RPMI7951 (cell line): Measurements from ENCODE around the gene OGT. TPM values are rescaled to one million over a fixed set of nuclear protein-coding genes. Genes with fewer than 3 reads are reported as not detected.
"Not testable (repeated sequence)": the region's sequence is repeated elsewhere in the genome, so short reads cannot be mapped to it uniquely, and the experiment has no call there.

Experiments
- DNase-seq: peaks from one replicate; pipeline ENCODE4 v3.0.0-alpha.2; 2012; ENCODE audit warnings: low read depth
- total RNA-seq: library from RNA; depleted of rRNA; stranded (reverse); fragments of >200 nt; shearing (Covaris generic); gene quantifications from 2 replicates; pipeline ENCODE4 v1.2.3, GENCODE V29; 2014; rRNA removed

Gene OGT
- total RNA-seq = 64.9 and 92.4 TPM in 2 replicates

DNA sequence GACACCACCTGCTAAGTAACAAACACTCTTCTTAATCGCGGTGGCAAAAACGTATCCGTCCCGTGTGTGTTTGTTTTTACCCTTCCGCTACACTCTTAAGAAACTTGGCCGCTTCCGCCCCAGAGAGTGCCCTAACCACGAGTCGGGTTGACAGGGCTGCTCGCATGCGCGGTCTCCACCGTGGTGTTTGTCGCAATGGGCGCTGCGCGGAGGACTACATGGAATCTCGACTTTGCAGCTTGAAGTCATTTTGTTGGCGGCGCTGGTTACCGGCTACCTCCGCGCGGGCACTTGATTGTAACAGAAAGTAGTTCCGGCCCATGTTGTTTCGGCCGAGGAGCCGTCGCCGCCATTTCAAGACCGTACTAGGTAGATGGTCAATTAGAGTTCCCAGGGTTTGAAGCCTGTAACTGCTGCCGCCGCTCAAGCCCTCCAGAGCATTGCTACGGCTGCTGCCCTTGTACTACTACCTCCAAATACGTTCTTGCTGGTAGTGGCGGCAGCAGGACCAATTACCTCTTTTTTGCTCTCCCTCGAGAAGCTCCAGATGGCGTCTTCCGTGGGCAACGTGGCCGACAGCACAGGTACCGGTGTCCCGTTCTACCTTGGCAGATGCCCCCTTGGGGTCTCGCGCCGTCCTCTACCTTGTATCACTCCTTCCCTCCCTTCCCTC, at the start of gene OGT:
Gene OGT, plus strand, starts transcription at position 352 of the 673 bp plus-strand sequence. Its CDS starts 196 bp downstream, at position 548.
- peak; percentile 99 for DNase-seq

DNA sequence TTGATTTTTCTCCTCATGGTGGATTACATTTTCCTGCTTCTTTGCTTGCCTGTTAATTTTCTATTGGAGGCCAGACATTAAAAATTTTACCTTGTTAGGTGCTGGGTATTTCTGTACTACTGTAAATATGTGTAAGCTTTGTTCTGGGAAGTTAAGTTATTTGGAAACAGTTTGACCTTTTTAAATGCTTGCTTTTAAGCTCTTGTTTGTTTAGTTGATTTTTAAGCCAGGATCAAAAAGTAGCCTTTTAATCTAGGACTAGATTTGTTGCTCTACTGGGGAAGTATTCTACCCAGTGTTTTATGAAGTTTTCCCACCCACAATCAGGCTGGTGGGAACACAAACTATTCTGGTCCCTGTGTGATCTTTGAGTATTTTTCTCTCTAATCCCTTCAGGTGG, 45.1 kb upstream of the OGT start:
- DNase-seq = no peak

DNA sequence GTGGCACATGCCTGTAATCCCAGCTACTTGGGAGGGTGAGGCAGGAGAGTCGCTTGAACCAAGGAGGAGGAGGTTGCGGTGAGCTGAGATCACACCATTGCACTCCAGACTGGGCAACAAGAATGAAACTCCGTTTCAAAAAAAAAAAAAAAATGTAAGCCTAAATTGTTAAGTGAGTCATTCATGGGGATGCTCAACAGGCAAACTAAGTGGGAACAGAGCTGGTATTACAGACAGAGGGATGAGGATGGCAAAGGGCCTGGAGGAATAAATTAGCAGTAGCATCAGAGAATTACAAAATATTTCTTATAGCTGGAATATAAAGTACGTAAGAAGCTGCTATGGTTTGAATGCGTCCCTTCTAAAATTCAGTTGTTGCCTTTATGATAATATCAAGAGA, 43.4 kb upstream of the OGT start:
- peak; percentile 4 for DNase-seq

DNA sequence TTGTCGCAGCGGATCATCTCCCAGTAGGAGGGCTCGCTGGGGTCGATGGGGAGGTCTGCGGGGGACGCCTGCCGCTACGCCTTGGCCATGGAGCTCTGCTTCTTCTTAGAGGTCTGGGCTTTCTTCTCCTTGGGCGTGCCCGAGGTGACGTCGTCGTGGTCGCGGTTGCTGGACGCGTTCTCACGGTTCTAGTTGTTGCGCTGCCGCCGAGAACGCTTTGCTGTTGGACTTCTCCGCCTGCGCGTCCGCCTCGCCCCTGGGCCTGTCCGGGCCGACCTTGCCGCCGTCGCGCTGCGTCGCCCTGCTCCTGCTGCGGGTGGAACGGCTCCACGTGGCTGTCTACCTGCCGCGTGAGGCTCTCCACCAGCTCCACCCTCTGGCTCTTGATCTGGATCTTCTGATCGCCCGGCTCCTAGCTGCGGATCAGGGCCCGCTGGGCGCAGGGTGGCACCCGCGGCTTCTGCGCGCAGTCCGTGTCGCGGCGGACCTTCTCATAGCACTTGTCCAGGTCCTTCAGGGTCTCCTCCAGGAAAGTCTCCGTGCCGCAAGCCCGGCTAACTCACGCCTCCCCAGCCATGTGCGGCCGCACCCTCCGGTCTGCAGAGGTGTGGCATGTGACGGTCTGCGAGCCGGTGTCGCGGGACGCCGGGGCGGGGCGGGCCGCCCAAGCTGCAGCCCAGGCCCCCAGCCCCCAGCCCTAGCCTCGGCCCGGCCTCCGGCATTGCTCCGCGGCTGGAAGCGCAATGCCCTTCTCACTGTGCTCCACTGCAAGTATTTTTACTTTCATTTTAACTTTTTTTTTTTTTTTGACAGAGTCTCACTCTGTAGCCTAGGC, 40.5 kb upstream of the OGT start:
- DNase-seq = peak; percentile 9

DNA sequence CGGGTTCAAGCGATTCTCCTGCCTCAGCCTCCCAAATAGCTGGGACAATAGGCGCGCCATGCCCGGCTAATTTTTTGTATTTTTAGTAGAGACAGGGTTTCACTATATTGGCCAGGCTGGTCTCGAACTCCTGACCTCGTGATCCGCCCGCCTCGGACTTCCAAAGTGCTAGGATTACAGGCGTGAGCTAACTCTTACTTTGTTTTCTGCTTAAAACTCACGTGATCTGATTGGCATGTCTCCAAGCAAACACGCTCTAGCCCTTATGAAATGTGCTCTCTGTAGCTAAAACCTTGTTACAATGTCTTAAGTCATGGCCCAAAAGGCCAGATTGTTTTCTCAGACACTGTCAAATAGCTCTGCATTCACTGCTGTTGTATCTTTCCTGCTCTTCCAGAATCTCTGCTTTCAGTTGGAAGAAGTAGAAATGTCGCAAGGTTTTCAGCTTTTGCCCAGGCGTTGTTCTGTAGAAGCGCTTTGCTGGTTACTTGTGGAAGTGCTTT, 39.7 kb upstream of the OGT start:
- no peak for DNase-seq

DNA sequence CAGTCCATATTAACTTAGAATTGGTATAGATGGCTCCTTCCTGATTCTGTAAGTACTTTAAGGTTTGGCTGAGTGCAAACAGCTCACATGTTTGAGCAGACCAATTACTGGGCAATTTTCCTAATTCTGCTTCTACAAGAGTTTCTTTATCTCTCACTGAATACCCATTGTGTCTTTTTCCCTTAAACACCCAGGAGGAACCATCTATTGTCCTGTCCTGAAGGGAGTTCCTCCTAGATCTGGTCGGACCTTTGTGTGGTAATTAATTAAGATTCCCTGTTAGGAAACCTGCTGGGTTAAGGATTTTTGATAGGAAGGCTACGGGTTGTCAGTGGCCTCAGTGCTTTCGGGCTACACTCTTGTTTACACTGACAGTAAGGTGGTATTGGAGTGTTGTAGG, 36.9 kb upstream of the OGT start:
- not testable (repeated sequence) for DNase-seq

DNA sequence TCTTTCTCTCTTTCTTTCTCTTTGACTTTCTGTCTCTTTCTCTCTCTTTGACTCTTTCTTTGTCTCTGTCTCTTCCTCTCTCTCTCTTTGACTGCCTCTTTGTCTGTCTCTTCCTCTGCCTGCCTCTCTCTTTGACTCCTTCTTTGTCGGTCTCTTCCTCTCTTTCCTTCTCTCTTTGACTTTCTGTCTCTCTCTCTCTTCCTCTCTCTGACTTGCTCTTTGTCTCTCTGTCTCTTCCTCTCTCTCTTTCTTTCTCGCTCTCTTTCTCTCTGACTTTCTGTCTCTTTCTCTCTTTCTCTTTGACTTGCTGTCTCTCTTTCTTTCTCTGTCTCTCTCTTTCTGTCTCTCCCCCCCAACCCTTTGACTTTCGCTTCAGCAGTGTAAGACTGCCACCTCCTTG, 36.4 kb upstream of the OGT start:
- DNase-seq = no peak

DNA sequence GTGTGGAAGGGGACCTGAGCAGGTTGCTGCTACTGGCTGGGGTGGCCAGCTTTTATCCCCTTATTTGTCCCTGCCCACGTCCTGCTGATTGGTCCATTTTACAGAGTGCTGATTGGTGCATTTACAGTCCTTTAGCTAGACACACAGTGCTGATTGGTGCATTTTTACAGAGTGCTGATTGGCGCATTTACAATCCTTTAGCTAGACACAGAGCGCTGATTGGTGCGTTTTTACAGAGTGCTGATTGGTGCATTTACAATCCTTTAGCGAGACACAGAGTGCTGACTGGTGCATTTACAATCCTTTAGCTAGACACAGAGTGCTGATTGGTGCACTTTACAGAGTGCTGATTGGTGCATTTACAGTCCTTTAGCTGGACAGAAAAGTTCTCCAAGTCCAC, 30.8 kb upstream of the OGT start:
- not testable (repeated sequence) for DNase-seq

DNA sequence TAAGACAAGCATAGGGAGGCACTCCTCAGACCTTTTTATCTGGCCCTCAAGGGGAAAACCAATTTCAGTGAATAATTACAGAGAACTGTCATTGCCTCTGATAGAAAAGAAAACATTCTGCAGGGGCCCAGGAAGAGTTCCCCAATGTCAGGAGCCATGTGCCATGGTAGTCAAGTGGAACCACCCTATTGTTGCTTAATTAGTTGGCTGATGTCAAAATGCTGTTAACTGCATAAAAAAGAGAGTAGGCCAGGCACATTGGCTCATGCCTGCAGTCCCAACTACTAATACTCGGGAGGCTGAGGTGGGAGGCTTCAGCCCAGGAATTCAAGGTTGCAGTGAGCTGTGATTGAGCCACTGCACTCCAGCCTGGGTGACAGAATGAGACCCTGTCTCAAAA, 28.6 kb upstream of the OGT start:
- no peak for DNase-seq

DNA sequence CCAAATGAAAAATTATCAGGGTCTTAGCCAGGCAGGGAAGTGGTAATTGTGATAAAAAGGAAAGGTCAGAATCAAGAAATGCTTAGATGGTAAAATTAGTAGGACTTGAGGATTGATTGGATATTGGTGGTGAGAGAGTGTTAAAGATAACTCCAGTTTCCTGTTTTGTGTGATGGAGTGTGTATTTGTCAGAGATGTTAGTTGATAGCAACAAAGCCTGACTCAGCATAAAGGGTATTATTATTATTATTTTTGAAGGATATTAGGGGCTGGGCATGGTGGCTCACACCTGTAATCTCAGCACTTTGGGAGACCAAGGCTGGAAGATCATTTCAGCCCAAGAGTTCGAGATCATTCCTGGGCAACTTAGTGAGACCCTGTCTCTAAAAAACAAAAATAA, 23.6 kb upstream of the OGT start:
- DNase-seq = no peak

DNA sequence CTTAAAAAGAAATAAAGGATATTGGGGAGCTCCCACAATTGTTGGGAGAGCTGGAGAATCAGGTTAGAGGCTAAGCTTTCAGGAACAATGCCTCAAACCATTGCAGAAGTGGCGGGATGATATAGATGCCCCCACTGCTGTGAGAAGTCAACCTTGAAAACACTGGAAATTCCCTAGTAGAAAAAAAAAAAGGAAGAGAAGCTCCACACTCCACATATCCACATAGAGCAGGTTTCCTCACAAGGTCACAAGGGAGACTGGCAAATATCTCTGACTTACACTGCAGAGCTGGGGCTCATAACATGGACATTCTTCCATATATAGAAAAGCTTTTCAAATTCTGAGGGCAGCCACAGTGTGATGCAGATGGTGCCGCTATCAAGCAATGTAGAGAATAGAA, 22.7 kb upstream of the OGT start:
- no peak for DNase-seq

DNA sequence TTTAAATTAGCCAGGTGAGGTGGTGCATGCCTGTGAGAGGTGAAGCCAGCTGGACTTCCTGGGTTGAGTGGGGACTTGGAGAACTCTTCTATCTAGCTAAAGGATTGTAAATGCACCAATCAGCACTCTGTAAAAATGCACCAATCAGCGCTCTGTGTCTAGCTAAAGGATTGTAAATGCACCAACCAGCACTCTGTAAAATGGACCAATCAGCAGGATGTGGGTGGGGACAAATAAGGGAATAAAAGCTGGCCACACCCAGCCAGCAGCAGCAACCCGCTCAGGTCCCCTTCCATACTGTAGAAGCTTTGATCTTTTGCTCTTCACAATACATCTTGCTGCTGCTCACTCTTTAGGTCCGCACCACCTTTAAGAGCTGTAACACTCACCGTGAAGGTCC, 19.2 kb upstream of the OGT start:
- DNase-seq = not testable (repeated sequence)

DNA sequence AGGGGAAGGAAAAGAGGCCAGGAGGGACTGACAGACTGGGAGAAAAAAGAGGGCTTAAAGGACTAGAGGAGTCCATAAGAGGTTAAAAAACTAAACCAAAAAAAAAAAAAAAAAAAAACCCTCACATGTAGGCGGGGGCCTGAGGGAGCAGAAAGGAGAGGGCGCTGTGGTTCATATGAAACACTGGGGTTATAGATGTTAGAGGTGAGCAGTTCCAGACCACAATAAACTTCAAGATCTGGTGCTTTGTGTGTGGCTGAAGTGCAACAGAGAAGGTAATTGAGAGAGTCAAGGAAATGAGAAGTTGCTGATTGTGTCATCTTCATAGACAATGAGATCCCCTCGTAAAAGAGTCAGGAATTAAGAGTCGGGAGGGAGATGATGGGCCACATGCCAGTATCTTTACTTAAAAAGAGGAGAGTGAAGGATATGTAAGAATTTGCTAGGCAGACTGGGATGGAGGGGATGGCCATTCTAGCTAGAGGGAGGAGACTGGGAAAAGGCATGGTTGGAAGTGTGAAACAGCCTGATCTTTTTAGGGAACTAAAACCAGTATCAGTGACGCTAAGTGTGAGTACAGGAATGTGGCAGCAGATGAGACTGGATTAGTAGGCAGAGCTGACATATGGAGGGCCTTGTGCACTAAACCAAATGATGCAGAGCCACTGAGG, 18.4 kb upstream of the OGT start:
- DNase-seq = no peak

DNA sequence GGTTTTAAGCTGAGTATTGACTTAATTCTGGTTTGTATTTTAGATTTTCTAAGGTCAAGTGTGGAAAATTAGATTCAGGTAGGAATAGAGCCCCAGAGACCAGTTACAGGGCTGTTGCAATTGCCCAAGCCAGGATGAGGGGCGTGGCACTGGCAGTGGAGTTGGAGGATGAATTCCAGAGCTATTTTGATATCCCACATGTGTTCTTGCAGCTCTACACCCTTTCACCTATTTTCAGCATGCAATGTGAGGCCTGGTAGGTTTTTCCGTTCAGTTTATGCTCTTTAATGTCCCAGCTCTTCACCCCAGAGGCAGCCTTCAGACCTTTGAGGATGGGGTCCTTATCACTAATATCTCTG, 17.9 kb upstream of the OGT start:
- no peak for DNase-seq

DNA sequence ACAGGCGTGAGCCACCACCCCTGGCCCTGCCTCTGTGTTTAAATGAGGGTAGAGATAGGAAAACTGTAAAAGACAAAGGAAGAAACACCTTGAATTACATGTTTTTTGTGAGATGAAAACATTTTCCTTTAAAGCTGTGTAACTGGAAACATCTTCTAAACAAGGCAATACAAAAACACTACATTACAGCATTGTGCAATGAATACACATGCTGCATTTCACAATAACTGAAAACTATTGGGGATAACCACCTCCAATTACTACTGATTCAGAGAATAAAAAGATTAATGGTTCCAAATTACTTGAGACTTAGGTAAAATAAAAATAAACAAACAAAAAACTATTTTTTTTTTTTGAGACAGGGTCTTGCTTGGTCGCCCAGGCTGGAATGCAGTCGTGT, 7.6 kb upstream of the OGT start:
- DNase-seq = no peak

DNA sequence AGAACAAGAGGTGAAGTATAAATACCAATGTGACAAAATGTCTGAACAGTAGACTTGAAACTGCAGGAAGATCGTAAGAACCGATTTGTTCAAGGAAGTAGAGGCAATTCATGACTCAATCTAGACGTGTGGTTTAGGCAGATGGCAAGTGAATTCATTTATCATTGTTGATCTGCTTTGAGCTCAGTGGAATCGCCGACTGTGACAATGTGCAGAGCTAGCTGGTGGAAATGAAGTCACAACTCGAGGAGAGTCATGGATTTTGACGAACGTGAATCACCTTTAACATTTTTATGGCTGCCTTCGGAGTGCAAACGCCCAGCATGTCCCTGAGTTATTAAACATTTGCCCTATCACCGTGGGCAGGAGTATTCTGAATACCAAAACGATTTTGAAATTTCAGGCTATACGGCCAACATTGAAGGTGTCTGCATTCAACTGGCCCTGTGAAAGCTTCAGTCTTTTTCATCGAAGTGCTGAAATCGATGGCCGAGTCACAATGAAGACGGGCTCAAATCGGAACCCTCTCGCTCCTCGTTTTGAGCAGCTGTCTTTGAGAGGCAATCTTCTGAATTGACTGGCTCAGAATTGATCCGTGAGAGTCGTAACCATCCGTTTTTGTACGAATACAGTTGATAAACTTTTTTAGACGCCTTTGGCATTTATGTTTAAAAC, 689 bp upstream of the OGT start:
- DNase-seq = peak; percentile 83

DNA sequence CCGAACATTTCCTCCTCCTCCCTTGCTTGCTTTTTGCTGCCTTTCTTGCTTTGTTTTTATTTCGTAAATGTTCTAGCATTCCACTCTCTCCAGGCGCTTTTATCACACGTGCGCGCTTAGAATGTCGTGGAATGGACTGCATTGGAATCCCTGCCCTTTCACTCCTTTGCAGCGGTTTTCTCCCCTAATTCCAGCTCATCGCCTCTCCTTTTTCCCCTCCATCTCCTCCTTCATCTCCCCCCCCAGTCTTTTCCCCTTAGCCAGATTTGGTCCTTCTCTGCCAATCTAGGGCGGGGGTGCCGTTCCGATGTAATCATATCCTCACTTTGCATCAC, 579 bp downstream of the OGT start:
- no peak for DNase-seq

DNA sequence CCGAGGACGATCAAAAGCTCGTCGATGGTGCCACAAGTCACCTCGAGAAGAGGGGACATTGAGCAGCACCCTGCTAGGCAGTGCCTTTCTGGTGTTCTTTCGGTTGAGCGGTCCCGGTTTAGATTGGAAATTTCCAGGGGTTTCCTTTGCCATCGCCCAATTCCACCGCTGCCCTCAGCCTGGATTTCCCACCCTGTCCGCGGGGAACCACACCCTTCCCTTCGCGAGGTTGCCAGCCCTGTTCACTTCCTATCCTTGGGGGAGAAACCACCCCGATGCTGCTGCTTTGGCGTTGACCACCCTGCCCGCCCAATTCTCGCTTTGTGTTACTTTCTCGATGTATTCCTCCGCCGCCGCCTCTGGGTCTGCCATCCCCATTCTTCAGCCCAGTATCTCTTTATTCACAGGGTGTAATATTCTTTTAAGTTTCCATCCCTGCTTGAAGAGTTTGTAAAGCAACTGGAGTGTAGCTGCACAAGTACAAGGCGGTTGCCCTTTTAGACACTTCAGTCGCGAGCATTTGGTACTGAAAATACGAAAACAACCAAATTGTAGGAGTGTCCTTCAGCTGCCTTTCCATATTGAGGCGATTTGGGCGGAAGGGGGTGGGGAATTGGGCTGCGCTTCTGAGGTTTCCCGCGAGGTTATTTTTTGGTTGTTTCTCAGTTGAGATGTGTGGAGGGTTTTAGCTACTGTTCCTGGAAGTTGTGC, 1.1 kb downstream of the OGT start:
- peak; percentile 72 for DNase-seq

DNA sequence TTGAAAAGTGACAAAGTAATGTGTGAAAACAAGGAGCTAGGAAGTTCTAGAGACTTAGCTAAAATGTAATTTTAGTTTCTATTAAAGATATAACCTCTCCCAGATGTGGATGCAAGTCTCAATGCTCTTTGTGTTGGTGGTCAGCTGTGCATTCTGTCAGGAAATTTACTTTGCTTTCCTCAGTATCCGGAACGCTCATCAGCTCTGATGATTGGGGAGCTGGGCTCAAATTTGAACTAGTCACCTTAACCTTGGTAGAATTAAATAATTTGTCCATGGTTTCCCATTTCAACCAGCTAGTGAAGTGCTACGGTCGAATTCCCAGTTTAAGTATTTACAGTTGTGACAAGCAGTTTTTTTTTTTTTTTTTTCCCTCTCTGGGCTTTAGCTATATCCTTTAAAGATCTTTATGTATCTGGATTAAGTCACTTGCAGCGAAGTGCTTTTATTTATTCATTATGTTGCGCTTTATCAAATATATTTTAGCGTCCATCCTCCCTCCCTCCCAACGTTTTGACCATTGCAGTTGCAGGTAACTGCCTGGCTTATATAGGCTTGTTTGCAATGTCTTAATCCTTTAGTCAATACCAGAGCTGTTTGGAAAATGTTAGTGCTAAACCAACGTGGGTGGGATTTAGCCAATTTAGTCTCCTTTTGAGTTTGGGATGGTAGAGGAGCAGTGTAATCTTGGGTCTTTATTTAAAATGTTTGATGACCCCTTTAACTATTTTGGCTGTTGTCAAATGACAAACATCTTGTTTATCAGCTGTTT, 2.1 kb downstream of the OGT start:
- DNase-seq = no peak

DNA sequence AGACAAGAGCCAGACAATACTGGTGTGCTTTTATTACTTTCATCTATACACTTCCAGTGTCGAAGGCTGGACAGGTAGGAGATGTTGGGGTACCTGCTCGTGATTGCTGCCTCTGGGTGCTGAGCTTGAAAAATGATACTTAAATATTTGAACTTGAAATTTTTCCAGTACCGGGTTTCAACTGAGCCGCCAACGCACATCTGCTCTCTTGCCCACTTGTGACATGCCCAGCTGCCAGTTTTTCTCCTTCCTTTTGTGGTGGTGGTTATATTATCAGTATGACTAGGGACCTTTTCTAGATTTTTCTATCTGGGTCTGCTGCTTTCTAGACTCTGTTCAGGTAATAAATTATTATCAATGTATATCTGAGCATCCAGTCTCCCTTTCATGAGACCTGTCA, 3.4 kb downstream of the OGT start:
- DNase-seq = no peak

DNA sequence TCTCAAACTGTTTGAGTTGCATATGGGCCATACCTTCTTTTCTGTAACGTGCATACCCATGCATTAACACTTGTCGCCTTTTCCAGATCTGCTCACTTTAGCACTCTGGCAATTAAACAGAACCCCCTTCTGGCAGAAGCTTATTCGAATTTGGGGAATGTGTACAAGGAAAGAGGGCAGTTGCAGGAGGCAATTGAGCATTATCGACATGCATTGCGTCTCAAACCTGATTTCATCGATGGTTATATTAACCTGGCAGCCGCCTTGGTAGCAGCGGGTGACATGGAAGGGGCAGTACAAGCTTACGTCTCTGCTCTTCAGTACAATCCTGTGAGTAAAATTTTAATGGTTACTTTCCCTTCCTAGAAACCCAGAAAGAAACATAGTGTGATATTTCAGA, 4.8 kb downstream of the OGT start:
- DNase-seq = no peak
